HEK293T (cell line): Measurements from ENCODE around the gene STAB2.

Experiments
- CTBP1 ChIP-seq: fragments of 450-650 bp; IDR thresholded peaks from 2 replicates; pipeline ENCODE4 v1.6.1; 2016; ENCODE audit warnings: borderline replicate concordance
- FOXA1 ChIP-seq: fragments of 450-650 bp; IDR thresholded peaks from 2 replicates; pipeline ENCODE4 v1.6.1; 2016; ENCODE audit warnings: mild to moderate bottlenecking
- PKNOX1 ChIP-seq: fragments of 450-650 bp; IDR thresholded peaks from 2 replicates; pipeline ENCODE4 v1.6.1; 2016
- SP1 ChIP-seq: fragments of 450-650 bp; IDR thresholded peaks from 2 replicates; pipeline ENCODE4 v1.6.1; 2017

GRCh38 chr12:103727638-103728037, 140.6 kb downstream of the STAB2 start:
- TF ChIP-seq PKNOX1: no peak
- TF ChIP-seq FOXA1: no peak
- no peak for TF ChIP-seq SP1
- TF ChIP-seq CTBP1: no peak
